GM10266 (cell line): Measurements from ENCODE around the gene PLEKHA1.

Source experiments
- DNase-seq: peaks from one replicate; pipeline ENCODE4 v3.0.0; 2012; ENCODE audit errors: extremely low spot score
- CTCF ChIP-seq: IDR thresholded peaks from 2 replicates; pipeline ENCODE4 v1.5.1; 2012; ENCODE audit warnings: mild to moderate bottlenecking, low read depth; ENCODE audit not compliant: control insufficient read depth, insufficient read depth; ENCODE audit errors: missing control alignments

The PLEKHA1 gene

GRCh38 chr10:122342293-122343134, 32.0 kb upstream of the PLEKHA1 start:
- DNase-seq = peak; percentile 51
- peak; percentile 69 for TF ChIP-seq CTCF

- no peak for DNase-seq
Observed at GRCh38 chr10:122343135-122343800, 31.2 kb upstream of the PLEKHA1 start.

GRCh38 chr10:122343936-122344335, 30.6 kb upstream of the PLEKHA1 start:
- no peak for DNase-seq
- TF ChIP-seq CTCF = no peak

More at GRCh38 chr10:122343135-122343800, 31.2 kb upstream of the PLEKHA1 start:
- TF ChIP-seq CTCF = no peak

- no peak for DNase-seq
- TF ChIP-seq CTCF = no peak
Observed at GRCh38 chr10:122344741-122345258, 29.7 kb upstream of the PLEKHA1 start.

GRCh38 chr10:122346326-122346950, 28.1 kb upstream of the PLEKHA1 start:
- DNase-seq = no peak
- no peak for TF ChIP-seq CTCF

GRCh38 chr10:122347170-122347841, 27.2 kb upstream of the PLEKHA1 start:
- TF ChIP-seq CTCF = no peak
- DNase-seq = no peak
